Calu3 (cell line): Measurements from ENCODE around the gene C11orf68. TPM values are rescaled to one million over a fixed set of nuclear protein-coding genes. Genes with fewer than 3 reads are reported as not detected.

ENCODE experiments used
- BruUV-seq: library from RNA; stranded (reverse); fragments of 400-500 nt; replicated peaks from 2 replicates; lab custom pipeline; 2021; lab: Mats Ljungman, UMichigan
- CTCF ChIA-PET: fragments of 300-600 bp; sonication (Branson Sonifier 250); formaldehyde crosslinking; loops from one replicate; lab custom pipeline; 2022; ENCODE audit warnings: antibody characterized with exemption; lab: Charles Lee
- DNase-seq: peaks from one replicate; pipeline ENCODE4 v3.0.0; 2022
- H3K27ac Mint-ChIP-seq: one replicate; pipeline ENCODE4 v1.8.0; 2022; ENCODE audit warnings: mixed read lengths; ENCODE audit not compliant: unreplicated experiment
- H3K27me3 Mint-ChIP-seq: one replicate; pipeline ENCODE4 v1.8.0; 2022; ENCODE audit warnings: mixed read lengths; ENCODE audit not compliant: unreplicated experiment
- H3K36me3 Mint-ChIP-seq: one replicate; pipeline ENCODE4 v1.8.0; 2022; ENCODE audit warnings: mild to moderate bottlenecking, moderate library complexity, mixed read lengths; ENCODE audit not compliant: insufficient read depth, unreplicated experiment
- H3K4me1 Mint-ChIP-seq: one replicate; pipeline ENCODE4 v1.8.0; 2022; ENCODE audit warnings: mild to moderate bottlenecking, low read depth, mixed read lengths; ENCODE audit not compliant: unreplicated experiment
- H3K4me3 Mint-ChIP-seq: one replicate; pipeline ENCODE4 v1.8.0; 2022; ENCODE audit warnings: mild to moderate bottlenecking, low read depth, moderate library complexity, mixed read lengths; ENCODE audit not compliant: unreplicated experiment
- H3K9me3 Mint-ChIP-seq: one replicate; pipeline ENCODE4 v1.8.0; 2022; ENCODE audit warnings: low read depth, mixed read lengths; ENCODE audit not compliant: unreplicated experiment
- CTCF ChIP-seq: fragments of 200-600 bp; IDR thresholded peaks from one replicate; pipeline ENCODE4 v1.8.0; 2022; ENCODE audit warnings: antibody characterized with exemption; ENCODE audit not compliant: unreplicated experiment
- intact Hi-C: fragments of 100-400 bp; cut with micrococcal nuclease; formaldehyde crosslinking; loops from one replicate; pipeline ENCODE4 v1.10.0; 2022; ENCODE audit not compliant: unreplicated experiment
- total RNA-seq: library from RNA; stranded (reverse); gene quantifications from 2 replicates; pipeline ENCODE4 v1.2.3, GENCODE V29; 2022

C11orf68 gene
- total RNA-seq, 1 experiment from 2014 or later = 25.9 TPM

DNA sequence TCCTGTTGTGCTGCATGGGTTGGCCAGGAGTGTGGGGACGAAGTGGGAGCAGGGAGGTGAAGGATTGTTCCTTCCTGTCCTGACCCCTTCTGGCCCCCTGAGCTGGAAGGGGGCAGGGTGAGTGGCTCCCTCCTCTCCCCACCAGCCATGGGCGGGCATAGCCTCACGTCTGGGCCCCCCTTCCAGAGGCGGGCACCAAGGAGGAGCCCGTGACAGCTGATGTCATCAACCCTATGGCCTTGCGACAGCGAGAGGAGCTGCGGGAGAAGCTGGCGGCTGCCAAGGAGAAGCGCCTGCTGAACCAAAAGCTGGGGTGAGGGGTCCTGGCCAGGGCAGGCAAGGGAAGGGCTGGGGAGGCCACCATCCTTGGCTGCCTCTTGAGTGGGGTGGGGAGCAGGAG lies 46.0 kb upstream of the C11orf68 start:
- Mint-ChIP-seq H3K9me3 (no peaks in the 10 kb centered on the region), H3K4me3 (no peak overlapping the region), H3K36me3 (peaks cover 63% of the 10 kb centered on the region), H3K4me1 (peaks cover 17% of the 10 kb centered on the region), H3K27me3 (no peaks in the 10 kb centered on the region), H3K27ac (no peak overlapping the region)
- no peak for TF ChIP-seq CTCF
- BruUV-seq = no TSS peak
- DNase-seq = no peak
- CTCF ChIA-PET = no interaction called here
- intact Hi-C loops = no loop called here

GRCh38 chr11:65962141-65962564 lies 43.3 kb upstream of the C11orf68 start:
- no peak for TF ChIP-seq CTCF
- Mint-ChIP-seq H3K4me1 (peaks cover 17% of the 10 kb centered on the region), H3K36me3 (peaks cover 57% of the 10 kb centered on the region), H3K27ac (peak overlapping the region; percentile 78), H3K4me3 (peak overlapping the region; percentile 85), H3K9me3 (no peaks in the 10 kb centered on the region), H3K27me3 (no peaks in the 10 kb centered on the region)
- CTCF ChIA-PET = interaction anchor here (0.6 to 1.0 kb wide), 2 partner anchors 39 to 74 kb away, joined by 3 read pairs; partner anchors contain the start of gene FIBP
- intact Hi-C loops = no loop called here
- TSS peak; percentile 67 for BruUV-seq
- DNase-seq = no peak

GRCh38 chr11:65961267-65962140 lies 42.6 kb upstream of the C11orf68 start, which contains the start of gene SART1:
Gene SART1, plus strand, starts transcription at chr11:65961734. Its CDS starts 47 bp downstream, at chr11:65961781.
- no peaks in the 10 kb centered on the region for H3K27me3 Mint-ChIP-seq
- peak within 1 kb of the TSS; percentile 91 for H3K27ac Mint-ChIP-seq
- intact Hi-C loops = no loop called here
- no peak for TF ChIP-seq CTCF
- DNase-seq = peak; percentile 95
- H3K36me3 Mint-ChIP-seq = peaks cover 50% of the 10 kb centered on the region
- BruUV-seq = TSS peak; percentile 96
- CTCF ChIA-PET = interaction anchor here (0.6 to 1.0 kb wide), 3 partner anchors 38 to 77 kb away, joined by 3 to 4 read pairs (median 3); partner anchors contain the start of gene FIBP
- peak within 1 kb of the TSS; percentile 85 for H3K4me3 Mint-ChIP-seq
- peaks cover 17% of the 10 kb centered on the region for H3K4me1 Mint-ChIP-seq
- no peaks in the 10 kb centered on the region for H3K9me3 Mint-ChIP-seq

DNA sequence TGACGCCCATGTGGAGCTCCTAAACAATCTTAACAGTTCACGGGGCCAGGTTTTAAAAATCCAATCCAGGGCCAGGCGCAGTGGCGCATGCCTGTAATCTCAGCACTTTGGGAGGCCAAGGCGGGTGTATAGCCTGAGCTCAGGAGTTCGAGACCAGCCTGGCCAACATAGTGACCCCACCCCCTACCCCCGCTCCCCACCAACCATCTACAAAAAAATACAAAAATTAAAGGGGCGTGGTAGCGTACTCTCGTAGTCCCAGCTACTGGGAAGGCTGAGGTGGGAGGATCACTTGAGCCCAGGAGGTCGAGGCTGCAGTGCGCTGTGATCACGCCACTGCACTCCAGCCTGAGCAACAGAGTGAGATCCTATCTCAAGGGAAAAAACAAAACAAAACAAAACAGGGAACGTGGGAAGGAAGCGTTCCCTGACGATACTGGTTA lies 42.0 kb upstream of the C11orf68 start:
- H3K27me3 Mint-ChIP-seq = no peaks in the 10 kb centered on the region
- H3K9me3 Mint-ChIP-seq = no peaks in the 10 kb centered on the region
- H3K27ac Mint-ChIP-seq = peak overlapping the region; percentile 91
- no peak for DNase-seq
- CTCF ChIA-PET = interaction anchor here (0.6 kb wide), 1 partner anchor 78 kb away, joined by 4 read pairs; no protein-coding TSS in a partner anchor
- peaks cover 46% of the 10 kb centered on the region for H3K36me3 Mint-ChIP-seq
- no peak for TF ChIP-seq CTCF
- intact Hi-C loops = no loop called here
- no TSS peak for BruUV-seq
- H3K4me1 Mint-ChIP-seq = peaks cover 17% of the 10 kb centered on the region
- peak overlapping the region; percentile 85 for H3K4me3 Mint-ChIP-seq
